NT2/D1 (cell line): ENCODE results near the gene FBXL16.

Experiments
- SUZ12 ChIP-seq: IDR thresholded peaks from 2 replicates; pipeline ENCODE4 v1.6.1; 2011; ENCODE audit not compliant: insufficient read length, insufficient read depth; ENCODE audit errors: extremely low read depth
- YY1 ChIP-seq: IDR thresholded peaks from 2 replicates; pipeline ENCODE4 v1.6.1; 2011; ENCODE audit not compliant: insufficient read length, insufficient read depth
- ZNF274 ChIP-seq: IDR thresholded peaks from 2 replicates; pipeline ENCODE4 v1.6.1; 2011; ENCODE audit warnings: mild to moderate bottlenecking, low read depth, low read length

DNA sequence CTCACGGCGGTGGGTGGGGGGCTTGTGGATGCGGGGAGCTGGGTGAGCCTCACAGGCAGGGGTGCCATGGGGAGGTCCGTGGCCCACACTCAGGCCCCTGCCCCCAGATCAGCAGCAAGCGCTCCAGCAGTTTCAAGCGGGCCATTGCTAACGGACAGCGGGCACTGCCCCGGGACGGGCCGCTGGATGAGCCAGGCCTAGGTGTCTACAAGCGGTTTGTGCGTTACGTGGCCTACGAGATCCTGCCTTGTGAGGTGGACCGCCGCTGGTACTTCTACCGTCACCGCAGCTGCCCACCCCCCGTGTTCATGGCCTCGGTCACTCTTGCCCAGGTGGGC lies 29.1 kb downstream of the FBXL16 start:
- TF ChIP-seq YY1 (no peak), ZNF274 (no peak), SUZ12 (no peak)
